ENCODE measurements around the gene ART3. TPM values are rescaled to one million over a fixed set of nuclear protein-coding genes. Genes with fewer than 3 reads are reported as not detected.
A peak's percentile ranks its signal among the peaks of the same experiment; 100 is the strongest.

ART3 gene
- total and polyA plus RNA-seq, 9 of the 15 experiments (the other 6 are each of a cell fraction or from before 2014, with no cell fraction given) = 0.69 to 1.4 (median 1.1) TPM; not detected in 1

- TF ChIP-seq NR0B1 (IDR thresholded peaks at IDR 0.05; ENCODE audit: partially characterized antibody) = no peak
- TF ChIP-seq ZNF639 (CRISPR knock-in tag; conservative IDR thresholded peaks at IDR 0.05 in 1 of 2, IDR thresholded peaks at IDR 0.05 in 1 of 2) = no peak
- no peak for TF ChIP-seq STAT5B (CRISPR knock-in tag; IDR thresholded peaks at IDR 0.05)
- TF ChIP-seq ZNF3 (CRISPR knock-in tag; IDR thresholded peaks at IDR 0.05) = no peak
- TF ChIP-seq KDM5B (IDR thresholded peaks at IDR 0.05; ENCODE audit: insufficient replicate concordance, low read depth, low read length) = no peak
- no peak for TF ChIP-seq TSC22D4 (tag; IDR thresholded peaks at IDR 0.05)
- peak; percentile 66; the same call in 1 of the 2 replicates for TF ChIP-seq NBN (IDR thresholded peaks at IDR 0.05; ENCODE audit: low read depth)
- no peak for TF ChIP-seq ZSCAN32 (CRISPR knock-in tag; IDR thresholded peaks at IDR 0.05)
- TF ChIP-seq TEAD1 (CRISPR knock-in tag; IDR thresholded peaks at IDR 0.05) = peak in 1 of 2 experiments; percentile 63; a peak in 1 of 4 replicates
- TF ChIP-seq ZNF354B (CRISPR knock-in tag; IDR thresholded peaks at IDR 0.05) = no peak
- TF ChIP-seq SRSF1 (IDR thresholded peaks at IDR 0.05; ENCODE audit: low read depth, low read length) = no peak
- TF ChIP-seq IRF1 (CRISPR knock-in tag; IDR thresholded peaks at IDR 0.05; ENCODE audit: borderline replicate concordance) = no peak
- no peak for TF ChIP-seq PPARD (CRISPR knock-in tag; IDR thresholded peaks at IDR 0.05)
- TF ChIP-seq GMEB1 (CRISPR knock-in tag; IDR thresholded peaks at IDR 0.05) = no peak
- TF ChIP-seq TRIM25 (IDR thresholded peaks at IDR 0.05; ENCODE audit: borderline replicate concordance) = no peak
- TF ChIP-seq SRSF3 (IDR thresholded peaks at IDR 0.05; ENCODE audit: insufficient read depth, low read length) = no peak
- no peak for TF ChIP-seq PHF21A (IDR thresholded peaks at IDR 0.05; ENCODE audit: borderline replicate concordance, low read depth)
- TF ChIP-seq ZNF217 (CRISPR knock-in tag; IDR thresholded peaks at IDR 0.05) = no peak
- TF ChIP-seq MCM5 (IDR thresholded peaks at IDR 0.05; ENCODE audit: low read depth) = no peak
- TF ChIP-seq ATF4 (CRISPR knock-in tag; IDR thresholded peaks at IDR 0.05) = no peak
These were observed 15.8 kb downstream of the ART3 start (continued) for GRCh38 chr4:76090241-76090691.
